IMR-90 (cell line): Measurements from ENCODE around the gene DMAP1. TPM values are rescaled to one million over a fixed set of nuclear protein-coding genes. Genes with fewer than 3 reads are reported as not detected.

Experiments
- ATAC-seq: fragments of 200-7000 bp; cut with Tn5 transposase; 2 replicates; pipeline ENCODE4 v1.9.1; 2020; ENCODE audit warnings: low read depth, mild to moderate bottlenecking, moderate library complexity
- BruUV-seq: library from RNA; stranded (reverse); fragments of 400-500 nt; replicated peaks from 2 replicates; lab custom pipeline; 2021; lab: Mats Ljungman, UMichigan
- CTCF ChIA-PET: fragments of 300-600 bp; formaldehyde crosslinking; extraction: SDS; loops from one replicate; lab custom pipeline; 2021; ENCODE audit warnings: antibody characterized with exemption; lab: Yijun Ruan, JAX
- POLR2A ChIA-PET: fragments of 300-600 bp; sonication (Branson Sonifier 250); formaldehyde crosslinking; loops from one replicate; lab custom pipeline; 2022; ENCODE audit warnings: antibody characterized with exemption; ENCODE audit not compliant: unreplicated experiment; lab: Charles Lee
- DNase-seq: peaks from one replicate; pipeline ENCODE4 v3.0.0; 2013
- H2AFZ ChIP-seq: replicated peaks from 2 replicates; pipeline ENCODE3; 2013; ENCODE audit warnings: low read length, mild to moderate bottlenecking; ENCODE audit not compliant: poor library complexity
- H2AK5ac ChIP-seq: 2 replicates; pipeline ENCODE4 v1.6.1; 2013; ENCODE audit warnings: low read depth, low read length, inconsistent platforms
- H2AK9ac ChIP-seq: replicated peaks from 2 replicates; pipeline ENCODE3; 2013; ENCODE audit warnings: mild to moderate bottlenecking, low read depth, low read length, moderate library complexity; ENCODE audit not compliant: poor library complexity
- H2BK120ac ChIP-seq: 2 replicates; pipeline ENCODE4 v1.6.1; 2013; ENCODE audit warnings: low read depth, low read length, inconsistent platforms
- H2BK15ac ChIP-seq: 3 replicates; pipeline ENCODE4 v1.6.1; 2013; ENCODE audit warnings: low read depth, low read length, inconsistent platforms
- H2BK20ac ChIP-seq: 2 replicates; pipeline ENCODE4 v1.6.1; 2013; ENCODE audit warnings: low read depth, mild to moderate bottlenecking, inconsistent platforms, low read length, moderate library complexity
- H2BK5ac ChIP-seq: 2 replicates; pipeline ENCODE4 v1.6.1; 2013; ENCODE audit warnings: mild to moderate bottlenecking, low read depth, low read length, inconsistent platforms; ENCODE audit not compliant: poor library complexity, severe bottlenecking
- H3K14ac ChIP-seq: replicated peaks from 2 replicates; pipeline ENCODE4 v1.6.1; 2013; ENCODE audit warnings: low read depth, low read length, inconsistent platforms
- H3K18ac ChIP-seq: 2 replicates; pipeline ENCODE4 v1.6.1; 2013; ENCODE audit warnings: low read depth, low read length, control low read depth
- H3K23ac ChIP-seq: 2 replicates; pipeline ENCODE4 v1.6.1; 2013; ENCODE audit warnings: low read depth, low read length, inconsistent platforms
- H3K27ac ChIP-seq: 2 replicates; pipeline ENCODE4 v1.5.1; 2013; ENCODE audit warnings: mild to moderate bottlenecking, control low read depth, low read length; ENCODE audit not compliant: insufficient read depth
- H3K27me3 ChIP-seq: 2 replicates; pipeline ENCODE4 v1.6.1; 2013; ENCODE audit warnings: low read length; ENCODE audit not compliant: control insufficient read depth, insufficient read depth
- H3K36me3 ChIP-seq: 2 replicates; pipeline ENCODE4 v1.6.1; 2013; ENCODE audit warnings: low read length, mixed read lengths; ENCODE audit not compliant: control insufficient read depth, insufficient read depth
- H3K4ac ChIP-seq: 2 replicates; pipeline ENCODE4 v1.6.1; 2013; ENCODE audit warnings: low read depth, low read length, inconsistent platforms
- H3K4me1 ChIP-seq: 2 replicates; pipeline ENCODE4 v1.6.1; 2013; ENCODE audit warnings: low read length, mixed read lengths; ENCODE audit not compliant: control insufficient read depth, insufficient read depth
- H3K4me2 ChIP-seq: 2 replicates; pipeline ENCODE4 v1.6.1; 2013; ENCODE audit warnings: low read depth, mild to moderate bottlenecking, control low read depth, low read length, moderate library complexity
- H3K4me3 ChIP-seq: 2 replicates; pipeline ENCODE4 v1.5.1; 2013; ENCODE audit warnings: low read depth, mild to moderate bottlenecking, control low read depth, low read length, moderate library complexity; ENCODE audit not compliant: insufficient read depth
- H3K56ac ChIP-seq: 2 replicates; pipeline ENCODE4 v1.6.1; 2013; ENCODE audit warnings: low read length, inconsistent platforms; ENCODE audit not compliant: insufficient read depth; ENCODE audit errors: extremely low read depth
- H3K79me1 ChIP-seq, 2 experiments: 2 replicates each; pipeline ENCODE4 v1.6.1; 2013; ENCODE audit warnings: low read length in 2 of 2, inconsistent platforms in 1 of 2, low read depth in 1 of 2
- H3K9ac ChIP-seq: 2 replicates; pipeline ENCODE4 v1.6.1; 2013; ENCODE audit warnings: low read depth, low read length, control low read depth
- H3K9me1 ChIP-seq: 2 replicates; pipeline ENCODE4 v1.6.1; 2013; ENCODE audit warnings: low read length, inconsistent platforms; ENCODE audit not compliant: insufficient read depth
- H3K9me3 ChIP-seq: 2 replicates; pipeline ENCODE4 v1.6.1; 2013; ENCODE audit warnings: low read length; ENCODE audit not compliant: control insufficient read depth, insufficient read depth
- H4K20me1 ChIP-seq: 2 replicates; pipeline ENCODE4 v1.6.1; 2013; ENCODE audit warnings: low read length, inconsistent platforms; ENCODE audit not compliant: insufficient read depth
- H4K5ac ChIP-seq: 2 replicates; pipeline ENCODE4 v1.6.1; 2013; ENCODE audit warnings: mild to moderate bottlenecking, low read depth, low read length, control low read depth
- H4K8ac ChIP-seq, 2 experiments: 2 replicates each; pipeline ENCODE4 v1.6.1; 2013; ENCODE audit warnings: low read depth in 2 of 2, low read length in 2 of 2, control low read depth in 1 of 2, inconsistent platforms in 1 of 2
- H4K91ac ChIP-seq: 2 replicates; pipeline ENCODE4 v1.6.1; 2013; ENCODE audit warnings: low read depth, low read length, inconsistent platforms; ENCODE audit not compliant: insufficient read depth
- CEBPB ChIP-seq: IDR thresholded peaks from 2 replicates; pipeline ENCODE4 v1.6.1; 2012; ENCODE audit warnings: low read depth, low read length, improper control_type of control experiment
- CHD1 ChIP-seq: IDR thresholded peaks from 2 replicates; pipeline ENCODE4 v1.6.1; 2012; ENCODE audit warnings: low read depth, low read length, improper control_type of control experiment
- MAZ ChIP-seq: IDR thresholded peaks from 2 replicates; pipeline ENCODE4 v1.6.1; 2012; ENCODE audit warnings: low read depth, mild to moderate bottlenecking, low read length, improper control_type of control experiment, moderate library complexity, borderline replicate concordance
- MXI1 ChIP-seq: IDR thresholded peaks from 2 replicates; pipeline ENCODE4 v1.6.1; 2012; ENCODE audit warnings: low read depth, mild to moderate bottlenecking, low read length, moderate library complexity, borderline replicate concordance
- RAD21 ChIP-seq: IDR thresholded peaks from 2 replicates; pipeline ENCODE4 v1.6.1; 2012; ENCODE audit warnings: low read length, improper control_type of control experiment
- RCOR1 ChIP-seq: IDR thresholded peaks from 2 replicates; pipeline ENCODE4 v1.6.1; 2012; ENCODE audit warnings: mild to moderate bottlenecking, low read length, improper control_type of control experiment; ENCODE audit not compliant: insufficient replicate concordance
- SMC3 ChIP-seq: fragments of 150-350 bp; IDR thresholded peaks from 2 replicates; pipeline ENCODE4 v1.6.1; 2016; ENCODE audit warnings: low read depth, mild to moderate bottlenecking, antibody characterized with exemption, low read length, moderate library complexity
- WGBS, 2 experiments: methylation state at CpG; one replicate each; pipeline versions ENCODE4 v1.1.5 to v1.1.7; 2013; ENCODE audit warnings: missing lambda C conversion rate in 2 of 2; ENCODE audit not compliant: insufficient read length in 1 of 2; ENCODE audit errors: extremely low coverage in 2 of 2; 5-methylcytosine and 5-hydroxymethylcytosine counted together
- dilution Hi-C: fragments of 300-500 bp; cut with HindIII; formaldehyde crosslinking; loops from one replicate; pipeline ENCODE4 v1.14.3; 2018; ENCODE audit warnings: low sequenced_read_pairs; ENCODE audit not compliant: unreplicated experiment
- in situ Hi-C: fragments of 300-500 bp; cut with MboI; formaldehyde crosslinking; loops from 3 replicates; pipeline ENCODE4 v1.14.3; 2019; ENCODE audit warnings: low sequenced_read_pairs, inconsistent platforms, mixed read lengths
- intact Hi-C: fragments of 100-400 bp; cut with micrococcal nuclease; formaldehyde crosslinking; loops from 2 replicates; pipeline ENCODE4 v1.10.0; 2022
- polyA plus RNA-seq, 3 experiments: library from polyadenylated mRNA; depleted of rRNA; stranded (reverse); fragments of >200 nt; gene quantifications; 2 replicates each; pipeline ENCODE4 v1.2.3, GENCODE V29; 2012; ENCODE audit warnings: low replicate concordance in 1 of 3
- total RNA-seq: library from RNA; depleted of rRNA; stranded (reverse); fragments of >200 nt; gene quantifications from 2 replicates; pipeline ENCODE4 v1.2.3, GENCODE V29; 2012
- TF ChIP-seq, protein P1 (sequence below): fragments of 150-350 bp; IDR thresholded peaks from 2 replicates; pipeline ENCODE4 v1.6.1; 2016; ENCODE audit warnings: low read depth, mild to moderate bottlenecking, low read length, moderate library complexity, borderline replicate concordance

The DMAP1 gene
- total and polyA plus RNA-seq, 2 of the 4 experiments (the other 2 are of a cell fraction) = 22.2 to 34.3 TPM

DNA sequence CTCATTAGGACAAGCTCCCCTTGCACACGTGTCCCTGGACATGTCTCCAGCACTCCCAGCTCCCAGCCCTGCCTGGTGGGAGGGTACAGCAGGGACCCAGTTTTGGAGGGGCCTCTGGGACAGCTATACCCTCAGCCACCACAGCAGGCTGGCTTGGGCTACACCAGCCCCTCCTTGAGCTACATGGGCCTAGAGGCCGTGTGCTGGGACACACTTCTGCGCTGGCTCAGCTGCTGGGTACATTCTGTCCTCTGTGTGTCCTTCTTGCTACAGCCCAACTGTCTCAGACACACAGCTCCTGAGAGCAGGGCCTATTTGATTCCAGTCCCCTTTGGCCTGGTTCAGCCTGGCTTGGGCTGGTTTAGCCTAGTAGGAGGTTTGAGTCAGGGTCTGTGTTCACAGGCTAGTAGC lies 26.7 kb downstream of the DMAP1 start:
- intact Hi-C loops = no loop called here
- CTCF ChIA-PET = interaction anchor here (1.3 kb wide), 1 partner anchor 22 kb away, joined by 3 read pairs; no protein-coding TSS in a partner anchor

More for the DNA sequence above, 26.7 kb downstream of the DMAP1 start:
- no peak overlapping the region for H3K4me3 ChIP-seq
- peaks cover 15% of the 10 kb centered on the region for H3K9me1 ChIP-seq
- H3K23ac ChIP-seq = peak overlapping the region; percentile 2; the same call in 1 of the 2 replicates
- H3K18ac ChIP-seq = no peak overlapping the region
- H3K4me2 ChIP-seq = no peak overlapping the region
- H2BK15ac ChIP-seq = no peak overlapping the region
- no peak for TF ChIP-seq RAD21
- TF ChIP-seq RCOR1 = no peak
- no peak for TF ChIP-seq CHD1
- TF ChIP-seq, protein P1, sequence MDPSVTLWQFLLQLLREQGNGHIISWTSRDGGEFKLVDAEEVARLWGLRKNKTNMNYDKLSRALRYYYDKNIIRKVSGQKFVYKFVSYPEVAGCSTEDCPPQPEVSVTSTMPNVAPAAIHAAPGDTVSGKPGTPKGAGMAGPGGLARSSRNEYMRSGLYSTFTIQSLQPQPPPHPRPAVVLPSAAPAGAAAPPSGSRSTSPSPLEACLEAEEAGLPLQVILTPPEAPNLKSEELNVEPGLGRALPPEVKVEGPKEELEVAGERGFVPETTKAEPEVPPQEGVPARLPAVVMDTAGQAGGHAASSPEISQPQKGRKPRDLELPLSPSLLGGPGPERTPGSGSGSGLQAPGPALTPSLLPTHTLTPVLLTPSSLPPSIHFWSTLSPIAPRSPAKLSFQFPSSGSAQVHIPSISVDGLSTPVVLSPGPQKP = no peak
- TF ChIP-seq CEBPB = no peak
- TF ChIP-seq SMC3 = no peak
- TF ChIP-seq MAZ = no peak
- TF ChIP-seq MXI1 = no peak
- H3K9ac ChIP-seq = no peak overlapping the region
- H4K8ac ChIP-seq = peak overlapping the region in 1 of 2 experiments; percentile 29; a peak in 2 of 4 replicates
- H3K36me3 ChIP-seq = peaks cover 4% of the 10 kb centered on the region; the same call in 1 of the 2 replicates
- in situ Hi-C loops (no loop called here), dilution Hi-C loops (no loop called here)
- H3K14ac ChIP-seq = peak overlapping the region; percentile 44
- peak overlapping the region; percentile 1 for H2AFZ ChIP-seq
- H4K91ac ChIP-seq = peak overlapping the region; percentile 12; the same call in 1 of the 2 replicates
- H3K4me1 ChIP-seq = peaks cover 11% of the 10 kb centered on the region
- peaks cover 0 to 3% of the 10 kb centered on the region in 2 experiments; a peak in 1 of 4 replicates for H3K79me1 ChIP-seq
- H2BK120ac ChIP-seq = no peak overlapping the region; the same call in 1 of the 2 replicates
- no peaks in the 10 kb centered on the region for H3K9me3 ChIP-seq
- no peak overlapping the region for H2BK20ac ChIP-seq
- peak overlapping the region; percentile 79 for H2AK9ac ChIP-seq
- no peak overlapping the region for H3K56ac ChIP-seq
- H3K27me3 ChIP-seq = no peaks in the 10 kb centered on the region
- DNase-seq (no peak), ATAC-seq (peak; percentile 16)
- BruUV-seq = no TSS peak
- H4K5ac ChIP-seq = no peak overlapping the region
- whole genome bisulfite sequencing, 2 experiments = no CpG with 5 or more reads among the region's 3 CpGs
- no peak overlapping the region for H3K27ac ChIP-seq
- peak overlapping the region; percentile 51; the same call in 1 of the 2 replicates for H2AK5ac ChIP-seq
- peaks cover 4% of the 10 kb centered on the region; the same call in 1 of the 2 replicates for H4K20me1 ChIP-seq
- H2BK5ac ChIP-seq = no peak overlapping the region
- POLR2A ChIA-PET = no interaction called here
- peak overlapping the region; percentile 57 for H3K4ac ChIP-seq
